RPMI7951 (cell line): ENCODE data around the gene ELOB. TPM values are rescaled to one million over a fixed set of nuclear protein-coding genes. Genes with fewer than 3 reads are reported as not detected.

Experiments used
- DNase-seq: peaks from one replicate; pipeline ENCODE4 v3.0.0-alpha.2; 2012; ENCODE audit warnings: low read depth
- total RNA-seq: library from RNA; depleted of rRNA; stranded (reverse); fragments of >200 nt; shearing (Covaris generic); gene quantifications from 2 replicates; pipeline ENCODE4 v1.2.3, GENCODE V29; 2014

ELOB gene
- total RNA-seq, 1 experiment from 2014 or later: 349 TPM

GRCh38 chr16:2810651-2811050 is 33.6 kb upstream of the ELOB start:
- no peak for DNase-seq

GRCh38 chr16:2809149-2809760 is 32.2 kb upstream of the ELOB start:
- DNase-seq: no peak

GRCh38 chr16:2808181-2808580 is 31.1 kb upstream of the ELOB start:
- DNase-seq: no peak

GRCh38 chr16:2806286-2806685 is 29.2 kb upstream of the ELOB start:
- DNase-seq: no peak

- DNase-seq: no peak
These were observed 27.6 kb upstream of the ELOB start for GRCh38 chr16:2804728-2805127.

GRCh38 chr16:2803545-2804195 is 26.6 kb upstream of the ELOB start:
- DNase-seq: no peak

GRCh38 chr16:2799859-2800226 is 22.8 kb upstream of the ELOB start:
- DNase-seq: no peak

GRCh38 chr16:2799205-2799858 is 22.3 kb upstream of the ELOB start:
- DNase-seq: no peak

- no peak for DNase-seq
These were observed 21.7 kb upstream of the ELOB start for GRCh38 chr16:2798723-2799204.

- DNase-seq: no peak
These were observed 18.5 kb upstream of the ELOB start for GRCh38 chr16:2795395-2796143.

- no peak for DNase-seq
These were observed 15.9 kb upstream of the ELOB start for GRCh38 chr16:2792940-2793339.

- DNase-seq: no peak
These were observed 14.1 kb upstream of the ELOB start for GRCh38 chr16:2791174-2791573.

- DNase-seq: no peak
These were observed 13.6 kb upstream of the ELOB start for GRCh38 chr16:2790631-2791030.

GRCh38 chr16:2787961-2788360 is 10.9 kb upstream of the ELOB start:
- DNase-seq: no peak

GRCh38 chr16:2787406-2787805 is 10.3 kb upstream of the ELOB start, which contains the start of gene PRSS33:
Gene PRSS33, minus strand, starts transcription at chr16:2787560. Its CDS starts 1,013 bp downstream, at chr16:2786547.
- DNase-seq: no peak

- no peak for DNase-seq
These were observed 9.7 kb upstream of the ELOB start for GRCh38 chr16:2786826-2787151.

GRCh38 chr16:2786061-2786825 is 9.2 kb upstream of the ELOB start:
- DNase-seq: no peak

GRCh38 chr16:2785101-2785991 is 8.3 kb upstream of the ELOB start:
- DNase-seq: no peak

GRCh38 chr16:2784358-2785100 is 7.4 kb upstream of the ELOB start:
- no peak for DNase-seq
